Upper lobe of left lung (tissue), 6 donors: Measurements from ENCODE around the gene SLC27A5. TPM values are rescaled to one million over a fixed set of nuclear protein-coding genes. Genes with fewer than 3 reads are reported as not detected.
"Not testable (repeated sequence)": the region's sequence is repeated elsewhere in the genome, so short reads cannot be mapped to it uniquely, and the experiment has no call there.

Experiments
- ATAC-seq, 2 donors: fragments of 200-7000 bp; cut with Tn5 transposase; one replicate each; pipeline ENCODE4 v1.9.1; 2022; ENCODE audit warnings: mild to moderate bottlenecking in 2 of 2, moderate library complexity in 2 of 2; ENCODE audit not compliant: low FRiP score in 2 of 2
- DNase-seq, 2 donors: peaks; one replicate each; pipeline ENCODE4 v3.0.0-alpha.2; 2019 to 2020
- H3K27ac ChIP-seq, 4 donors: fragments of 200-600 bp; sonication (generic); one replicate each; pipeline ENCODE4 v1.5.1; 2016 to 2019
- H3K27me3 ChIP-seq, 4 donors: fragments of 200-600 bp; sonication (generic); one replicate each; pipeline ENCODE4 v1.5.1; 2017 to 2019
- H3K36me3 ChIP-seq, 4 donors: fragments of 200-600 bp; sonication (generic); one replicate each; pipeline ENCODE4 v1.5.1; 2016 to 2019
- H3K4me1 ChIP-seq, 4 donors: fragments of 200-600 bp; sonication (generic); one replicate each; pipeline ENCODE4 v1.5.1; 2018 to 2019
- H3K4me3 ChIP-seq, 4 donors: fragments of 200-600 bp; sonication (generic); one replicate each; pipeline ENCODE4 v1.5.1; 2017 to 2019; ENCODE audit warnings: mild to moderate bottlenecking in 2 of 4, moderate library complexity in 1 of 4
- H3K9me3 ChIP-seq, 4 donors: fragments of 200-600 bp; sonication (generic); one replicate each; pipeline ENCODE4 v1.5.1; 2018 to 2019
- EP300 ChIP-seq, 4 donors: sonication (generic); formaldehyde crosslinking; IDR thresholded peaks; one replicate each; pipeline ENCODE4 v1.5.1; 2017; ENCODE audit warnings: antibody characterized with exemption in 4 of 4, control low read depth in 2 of 4
- POLR2A ChIP-seq, 4 donors: fragments of 450-650 bp; IDR thresholded peaks; one replicate each; pipeline ENCODE4 v1.5.1; 2016 to 2017; ENCODE audit warnings: antibody characterized with exemption in 4 of 4, mild to moderate bottlenecking in 2 of 4
- POLR2AphosphoS5 ChIP-seq, 2 donors: sonication (generic); formaldehyde crosslinking; IDR thresholded peaks; one replicate each; pipeline ENCODE4 v1.5.1; 2017; ENCODE audit warnings: antibody characterized with exemption in 2 of 2
- WGBS, 2 donors: methylation state at CpG; one replicate each; pipeline ENCODE4 v1.1.5; 2017 to 2018; 5-methylcytosine and 5-hydroxymethylcytosine counted together
- total RNA-seq, 6 donors: library from RNA; depleted of rRNA in 4 of 6; stranded (reverse); fragments of >200 nt in 4 of 6; gene quantifications; one replicate each; pipeline versions ENCODE4 v1.1.0 to v1.2.1, GENCODE V29; 2016 to 2021
- TF ChIP-seq, protein P1 (sequence below), 6 experiments: fragments of 450-650 bp in 4 of 6; fragments of 200-600 bp in 2 of 6; sonication (generic) in 2 of 6; IDR thresholded peaks; one replicate each; pipeline ENCODE4 v1.5.1; 2016 to 2019; ENCODE audit warnings: antibody characterized with exemption in 6 of 6
- donor health status: DM: no; HTN: no; CAD: no; lungs with moderate emphysema.
- donor health status: DM: no; HTN: yes; CAD: no; lungs with severe emphysema.

The SLC27A5 gene
- total RNA-seq, 6 donors from 2014 or later, result 1.6 to 12.2 (median 6.9) TPM

- peak overlapping the region in 1 of 4 donors; percentile 55 for H3K4me3 ChIP-seq
- no peaks in the 10 kb centered on the region for H3K9me3 ChIP-seq
- ATAC-seq (no peak), DNase-seq (no peak)
- peak overlapping the region in 2 of 4 donors; percentile 90 to 91 for H3K27ac ChIP-seq
- 91 to 92% methylated on average over 12 of the region's 12 CpGs for WGBS, 2 donors
- TF ChIP-seq, protein P1, sequence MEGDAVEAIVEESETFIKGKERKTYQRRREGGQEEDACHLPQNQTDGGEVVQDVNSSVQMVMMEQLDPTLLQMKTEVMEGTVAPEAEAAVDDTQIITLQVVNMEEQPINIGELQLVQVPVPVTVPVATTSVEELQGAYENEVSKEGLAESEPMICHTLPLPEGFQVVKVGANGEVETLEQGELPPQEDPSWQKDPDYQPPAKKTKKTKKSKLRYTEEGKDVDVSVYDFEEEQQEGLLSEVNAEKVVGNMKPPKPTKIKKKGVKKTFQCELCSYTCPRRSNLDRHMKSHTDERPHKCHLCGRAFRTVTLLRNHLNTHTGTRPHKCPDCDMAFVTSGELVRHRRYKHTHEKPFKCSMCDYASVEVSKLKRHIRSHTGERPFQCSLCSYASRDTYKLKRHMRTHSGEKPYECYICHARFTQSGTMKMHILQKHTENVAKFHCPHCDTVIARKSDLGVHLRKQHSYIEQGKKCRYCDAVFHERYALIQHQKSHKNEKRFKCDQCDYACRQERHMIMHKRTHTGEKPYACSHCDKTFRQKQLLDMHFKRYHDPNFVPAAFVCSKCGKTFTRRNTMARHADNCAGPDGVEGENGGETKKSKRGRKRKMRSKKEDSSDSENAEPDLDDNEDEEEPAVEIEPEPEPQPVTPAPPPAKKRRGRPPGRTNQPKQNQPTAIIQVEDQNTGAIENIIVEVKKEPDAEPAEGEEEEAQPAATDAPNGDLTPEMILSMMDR (IDR thresholded peaks at IDR 0.05), result no peak
- TF ChIP-seq POLR2AphosphoS5 (IDR thresholded peaks at IDR 0.05), result no peak
- no peak for TF ChIP-seq EP300 (IDR thresholded peaks at IDR 0.05)
- no peak for TF ChIP-seq POLR2A (IDR thresholded peaks at IDR 0.05)
- H3K27me3 ChIP-seq, result no peaks in the 10 kb centered on the region
- peaks cover 4 to 49% (median 33%) of the 10 kb centered on the region in 4 donors for H3K36me3 ChIP-seq
- peaks cover 13 to 21% (median 16%) of the 10 kb centered on the region in 4 donors for H3K4me1 ChIP-seq
These were observed 37.3 kb downstream of the SLC27A5 start for GRCh38 chr19:58474291-58474996.

DNA sequence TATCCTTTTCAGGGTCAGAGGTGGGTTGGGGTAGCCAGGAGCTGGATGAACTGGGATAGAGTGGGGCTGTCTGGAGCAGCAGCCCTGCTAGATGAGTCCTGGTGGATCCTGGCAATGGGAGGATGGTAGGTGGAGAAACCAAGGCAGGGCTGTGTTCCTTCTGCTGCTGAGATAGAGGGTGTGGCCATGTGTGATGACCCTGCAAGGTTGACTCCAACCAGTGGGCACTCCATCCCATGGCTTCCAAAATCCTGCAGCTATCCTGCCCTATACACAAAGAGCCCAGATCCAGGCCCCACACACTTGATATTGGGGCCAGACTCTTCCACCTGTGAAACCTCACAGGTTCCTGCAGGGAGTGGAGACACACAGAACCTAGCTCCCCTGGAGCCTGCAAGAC, 38.0 kb downstream of the SLC27A5 start:
- DNase-seq, result no peak
- Histone ChIP-seq H3K27ac (no peak overlapping the region), H3K4me3 (no peak overlapping the region), H3K4me1 (peaks cover 13 to 22% (median 16%) of the 10 kb centered on the region in 4 donors), H3K9me3 (no peaks in the 10 kb centered on the region), H3K36me3 (peaks cover 4 to 48% (median 32%) of the 10 kb centered on the region in 4 donors), H3K27me3 (no peaks in the 10 kb centered on the region)
- no peak for ATAC-seq
- TF ChIP-seq, protein P1 (IDR thresholded peaks at IDR 0.05), result no peak
- TF ChIP-seq POLR2A (IDR thresholded peaks at IDR 0.05), result no peak
- no peak for TF ChIP-seq POLR2AphosphoS5 (IDR thresholded peaks at IDR 0.05)
- no peak for TF ChIP-seq EP300 (IDR thresholded peaks at IDR 0.05)

- ATAC-seq (no peak), DNase-seq (peak in 1 of 2 donors; percentile 82)
- TF ChIP-seq POLR2A (IDR thresholded peaks at IDR 0.05) (no peak), EP300 (IDR thresholded peaks at IDR 0.05) (no peak), POLR2AphosphoS5 (IDR thresholded peaks at IDR 0.05) (no peak)
- TF ChIP-seq, protein P1 (IDR thresholded peaks at IDR 0.05), result no peak
- Histone ChIP-seq H3K4me1 (peaks cover 16 to 29% (median 20%) of the 10 kb centered on the region in 4 donors), H3K4me3 (no peak overlapping the region), H3K27me3 (no peaks in the 10 kb centered on the region), H3K36me3 (peaks cover 4 to 43% (median 30%) of the 10 kb centered on the region in 4 donors), H3K9me3 (no peaks in the 10 kb centered on the region), H3K27ac (no peak overlapping the region)
- WGBS, 2 donors, result 96 to 99% methylated on average over 9 to 33 of the region's 39 CpGs
These were observed 40.1 kb downstream of the SLC27A5 start for GRCh38 chr19:58471736-58472135.

DNA sequence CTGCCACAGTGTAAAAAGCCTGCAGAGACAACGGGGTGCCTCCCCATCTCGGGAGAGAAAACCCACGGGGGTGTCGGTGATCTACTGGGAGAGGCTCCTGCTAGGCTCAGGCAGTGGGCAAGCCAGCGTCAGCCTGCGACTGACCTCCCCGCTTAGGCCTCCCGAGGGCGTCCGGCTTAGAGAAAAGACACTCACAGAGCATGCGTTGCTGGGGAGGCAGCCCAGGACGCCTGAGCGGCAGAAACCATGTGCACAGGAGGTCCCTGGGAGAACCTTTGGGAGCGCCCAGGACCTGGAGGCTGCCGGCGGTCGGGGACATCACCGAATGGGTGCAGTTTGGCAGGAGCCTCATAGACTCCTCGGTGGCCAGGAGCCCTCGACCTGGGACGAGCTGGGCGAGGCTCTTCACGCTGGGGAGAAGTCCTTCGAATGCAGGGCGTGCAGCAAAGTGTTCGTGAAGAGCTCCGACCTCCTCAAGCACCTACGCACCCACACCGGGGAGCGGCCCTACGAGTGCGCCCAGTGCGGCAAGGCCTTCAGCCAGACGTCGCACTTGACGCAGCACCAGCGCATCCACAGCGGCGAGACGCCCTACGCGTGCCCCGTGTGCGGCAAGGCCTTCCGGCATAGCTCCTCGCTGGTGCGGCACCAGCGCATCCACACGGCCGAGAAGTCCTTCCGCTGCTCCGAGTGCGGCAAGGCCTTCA, 40.8 kb downstream of the SLC27A5 start:
- not testable (repeated sequence) for H3K27me3 ChIP-seq, H3K4me3 ChIP-seq, ATAC-seq, H3K9me3 ChIP-seq, H3K27ac ChIP-seq
- DNase-seq, result peak in 1 of 2 donors; percentile 77
- 93 to 95% methylated on average over 10 to 31 of the region's 53 CpGs for WGBS, 2 donors
- Histone ChIP-seq H3K36me3 (peaks cover 4 to 43% (median 30%) of the 10 kb centered on the region in 4 donors), H3K4me1 (peaks cover 16 to 29% (median 17%) of the 10 kb centered on the region in 4 donors)

- H3K27ac ChIP-seq, result no peak overlapping the region
- WGBS, 2 donors, result 94 to 95% methylated on average over 9 to 16 of the region's 17 CpGs
- TF ChIP-seq, protein P1 (IDR thresholded peaks at IDR 0.05), result no peak
- no peak for TF ChIP-seq POLR2AphosphoS5 (IDR thresholded peaks at IDR 0.05)
- no peak for TF ChIP-seq POLR2A (IDR thresholded peaks at IDR 0.05)
- no peak for TF ChIP-seq EP300 (IDR thresholded peaks at IDR 0.05)
These were observed 42.4 kb downstream of the SLC27A5 start for GRCh38 chr19:58469241-58470013.

More at GRCh38 chr19:58469241-58470013, 42.4 kb downstream of the SLC27A5 start:
- no peaks in the 10 kb centered on the region for H3K9me3 ChIP-seq
- ATAC-seq (no peak), DNase-seq (peak in 1 of 2 donors; percentile 38)
- no peaks in the 10 kb centered on the region for H3K27me3 ChIP-seq
- peaks cover 8 to 21% (median 12%) of the 10 kb centered on the region in 4 donors for H3K4me1 ChIP-seq
- H3K36me3 ChIP-seq, result peaks cover 4 to 43% (median 30%) of the 10 kb centered on the region in 4 donors
- no peak overlapping the region for H3K4me3 ChIP-seq
